H1 (cell line): ENCODE measurements around the gene ZSCAN21.
A peak's percentile ranks its signal among the peaks of the same experiment; 100 is the strongest.

Source experiments
- ATF3 ChIP-seq: IDR thresholded peaks from 2 replicates; pipeline ENCODE4 v1.6.1; 2011; ENCODE audit warnings: low read depth, mild to moderate bottlenecking, low read length; ENCODE audit not compliant: insufficient read depth
- CREB1 ChIP-seq: IDR thresholded peaks from 2 replicates; pipeline ENCODE4 v1.6.1; 2012; ENCODE audit warnings: inconsistent platforms
- EGR1 ChIP-seq: IDR thresholded peaks from 2 replicates; pipeline ENCODE4 v1.6.1; 2011; ENCODE audit warnings: low read depth, low read length, borderline replicate concordance
- EP300 ChIP-seq, 2 experiments: IDR thresholded peaks; 1 replicate in 1 of 2; 2 replicates in 1 of 2; pipeline ENCODE4 v1.6.1; 2011 to 2012; ENCODE audit warnings: low read depth in 2 of 2, low read length in 2 of 2, mild to moderate bottlenecking in 2 of 2, borderline replicate concordance in 1 of 2, inconsistent platforms in 1 of 2, moderate library complexity in 1 of 2
- EZH2 ChIP-seq: fragments of 200-600 bp; sonication (generic); IDR thresholded peaks from 2 replicates; pipeline ENCODE4 v1.7.1; 2012; ENCODE audit warnings: low read depth, mild to moderate bottlenecking, moderate library complexity, low read length, inconsistent platforms; ENCODE audit not compliant: severe bottlenecking
- HDAC2 ChIP-seq, 2 experiments: fragments of 300-600 bp in 1 of 2; sonication (generic) in 1 of 2; IDR thresholded peaks; 2 replicates each; pipeline ENCODE4 v1.6.1; 2011 to 2012; ENCODE audit warnings: low read depth in 2 of 2, low read length in 2 of 2, mild to moderate bottlenecking in 2 of 2, moderate library complexity in 2 of 2, borderline replicate concordance in 1 of 2, inconsistent platforms in 1 of 2
- JUND ChIP-seq: IDR thresholded peaks from 2 replicates; pipeline ENCODE4 v1.6.1; 2011; ENCODE audit warnings: mild to moderate bottlenecking, improper control_type of control experiment, low read length
- PHF8 ChIP-seq: fragments of 200-600 bp; sonication (generic); conservative IDR thresholded peaks from 2 replicates; pipeline ENCODE4 v1.7.1; 2012; ENCODE audit warnings: low read depth, mild to moderate bottlenecking, inconsistent platforms, low read length, moderate library complexity
- POLR2AphosphoS5 ChIP-seq: IDR thresholded peaks from 2 replicates; pipeline ENCODE4 v1.6.1; 2011; ENCODE audit warnings: low read depth, low read length
- SUZ12 ChIP-seq: fragments of 200-600 bp; sonication (generic); IDR thresholded peaks from 2 replicates; pipeline ENCODE4 v1.6.1; 2012; ENCODE audit warnings: mild to moderate bottlenecking, inconsistent platforms, low read length, moderate library complexity, mixed read lengths
- YY1 ChIP-seq: IDR thresholded peaks from 2 replicates; pipeline ENCODE4 v1.6.1; 2011; ENCODE audit warnings: low read depth, mild to moderate bottlenecking, low read length
- TF ChIP-seq, protein P1 (sequence below), 3 experiments: IDR thresholded peaks; 1 replicate in 2 of 3; 2 replicates in 1 of 3; pipeline versions ENCODE4 v1.5.1 to v1.6.1; 2011; ENCODE audit warnings: low read length in 3 of 3, mild to moderate bottlenecking in 3 of 3, inconsistent platforms in 2 of 3, low read depth in 1 of 3, moderate library complexity in 1 of 3; ENCODE audit not compliant: insufficient read depth in 1 of 3; ENCODE audit errors: control extremely low read depth in 1 of 3

GRCh38 chr7:100101016-100101862, 51.7 kb downstream of the ZSCAN21 start, which contains the start of the genes AP4M1 and MCM7:
- TF ChIP-seq EGR1 (no peak), CREB1 (peak; percentile 33; the same call in 1 of the 2 replicates), EP300 (IDR thresholded peaks at IDR 0.05; ENCODE audit: borderline replicate concordance in 1 of 2, low read depth in 2 of 2, low read length in 2 of 2) (no peak), ATF3 (peak; percentile 83), JUND (no peak), HDAC2 (IDR thresholded peaks at IDR 0.05; ENCODE audit: borderline replicate concordance in 1 of 2, low read depth in 2 of 2, low read length in 2 of 2) (no peak), SUZ12 (no peak), EZH2 (no peak), PHF8 (peak; percentile 87), YY1 (no peak; the same call in 1 of the 2 replicates), POLR2AphosphoS5 (peak; percentile 95)
- TF ChIP-seq, protein P1, sequence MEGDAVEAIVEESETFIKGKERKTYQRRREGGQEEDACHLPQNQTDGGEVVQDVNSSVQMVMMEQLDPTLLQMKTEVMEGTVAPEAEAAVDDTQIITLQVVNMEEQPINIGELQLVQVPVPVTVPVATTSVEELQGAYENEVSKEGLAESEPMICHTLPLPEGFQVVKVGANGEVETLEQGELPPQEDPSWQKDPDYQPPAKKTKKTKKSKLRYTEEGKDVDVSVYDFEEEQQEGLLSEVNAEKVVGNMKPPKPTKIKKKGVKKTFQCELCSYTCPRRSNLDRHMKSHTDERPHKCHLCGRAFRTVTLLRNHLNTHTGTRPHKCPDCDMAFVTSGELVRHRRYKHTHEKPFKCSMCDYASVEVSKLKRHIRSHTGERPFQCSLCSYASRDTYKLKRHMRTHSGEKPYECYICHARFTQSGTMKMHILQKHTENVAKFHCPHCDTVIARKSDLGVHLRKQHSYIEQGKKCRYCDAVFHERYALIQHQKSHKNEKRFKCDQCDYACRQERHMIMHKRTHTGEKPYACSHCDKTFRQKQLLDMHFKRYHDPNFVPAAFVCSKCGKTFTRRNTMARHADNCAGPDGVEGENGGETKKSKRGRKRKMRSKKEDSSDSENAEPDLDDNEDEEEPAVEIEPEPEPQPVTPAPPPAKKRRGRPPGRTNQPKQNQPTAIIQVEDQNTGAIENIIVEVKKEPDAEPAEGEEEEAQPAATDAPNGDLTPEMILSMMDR (IDR thresholded peaks at IDR 0.05; ENCODE audit: control extremely low read depth in 1 of 3, insufficient read depth in 1 of 3, low read depth in 1 of 3, low read length in 3 of 3): no peak; a peak in 1 of 4 replicates
